ENCODE measurements around the gene MKS1. TPM values are rescaled to one million over a fixed set of nuclear protein-coding genes. Genes with fewer than 3 reads are reported as not detected.
A peak's percentile ranks its signal among the peaks of the same experiment; 100 is the strongest.

MKS1 gene
- polyA plus RNA-seq, 10 donors = 11.5 to 26.1 (median 14.9) TPM

DNA sequence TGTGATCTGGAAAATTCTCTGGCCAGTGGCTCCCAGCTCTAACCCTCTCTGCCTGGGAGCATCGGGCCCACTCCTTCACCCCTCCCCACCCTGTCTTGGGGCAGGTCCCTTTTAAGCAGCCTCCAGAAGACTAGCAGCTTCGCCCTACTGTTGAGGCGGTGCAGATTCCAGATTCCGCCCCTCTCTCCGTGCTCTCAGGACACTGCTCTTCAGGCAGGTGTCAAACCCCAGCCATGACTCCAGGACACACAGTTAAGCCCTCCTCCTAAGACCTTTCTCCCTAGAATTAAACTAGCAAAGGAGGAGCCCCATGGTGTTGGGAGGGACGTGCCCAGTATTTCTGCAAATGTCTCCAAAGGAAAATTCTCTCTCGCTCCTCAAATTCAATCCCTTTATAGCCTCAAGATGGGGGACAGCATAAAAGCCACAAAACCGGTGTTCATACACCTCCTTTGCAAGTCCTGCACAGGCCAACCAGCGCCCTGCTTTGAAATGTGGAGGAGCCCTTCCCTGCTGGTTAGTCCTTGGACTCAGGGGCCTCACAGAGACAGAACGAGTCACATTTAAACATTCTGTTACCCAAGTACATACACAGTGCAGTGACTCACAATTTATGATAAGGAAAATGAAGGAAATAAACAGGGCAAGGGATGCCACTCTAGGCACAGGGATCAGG, 26.5 kb upstream of the MKS1 start:
- no peak for DNase-seq

DNA sequence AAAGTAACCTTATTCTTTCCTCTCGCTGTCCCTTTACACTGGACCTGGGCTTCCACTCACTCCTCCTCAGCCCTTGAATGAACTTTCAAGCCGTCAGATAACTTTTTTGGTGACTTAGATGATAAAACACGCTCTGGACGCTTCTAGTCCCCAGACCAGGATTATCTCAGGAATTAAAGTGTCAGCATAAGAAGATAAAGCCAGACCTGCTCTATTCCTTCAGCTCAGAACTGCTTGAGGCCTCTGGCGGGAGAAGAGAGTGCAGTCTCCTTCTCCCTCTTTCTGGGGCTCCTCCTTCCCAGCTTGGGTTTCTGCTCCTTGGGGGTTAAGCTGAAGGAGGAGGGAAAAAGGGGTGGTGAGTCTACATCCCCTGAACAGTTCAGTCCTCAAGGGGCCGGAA, 25.9 kb upstream of the MKS1 start:
- no peak for DNase-seq

DNA sequence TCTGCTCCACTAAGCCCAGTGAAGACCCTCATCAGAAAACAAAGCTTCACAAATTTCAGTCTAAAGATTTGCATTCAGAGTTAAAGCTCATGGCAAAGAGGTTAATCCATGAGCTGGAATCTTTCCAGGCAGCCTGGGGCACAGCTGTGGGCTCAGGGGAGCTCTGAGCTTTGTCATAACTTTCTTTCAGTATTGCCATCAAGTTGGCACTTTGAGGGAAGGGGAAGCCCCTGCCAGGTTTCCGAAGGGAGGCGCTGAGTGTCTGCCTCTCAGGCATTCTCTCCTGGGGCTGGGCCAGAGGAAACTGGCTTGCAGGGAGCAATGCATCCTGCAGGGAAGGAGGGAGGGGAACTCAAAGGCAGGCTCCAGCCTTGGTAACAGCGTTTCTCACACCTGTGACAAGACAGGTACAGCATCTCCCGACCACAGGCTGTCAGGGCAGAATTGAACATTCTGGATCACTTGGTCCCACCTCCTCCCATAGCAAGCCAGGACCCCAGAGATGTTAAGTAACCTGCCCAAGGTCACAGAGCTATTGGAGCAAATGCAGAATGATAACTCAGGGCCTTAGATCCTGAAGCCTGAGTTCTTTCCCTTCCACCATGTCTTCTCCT, 23.2 kb upstream of the MKS1 start:
- peak in 1 of 3 donors; percentile 11 for DNase-seq

DNA sequence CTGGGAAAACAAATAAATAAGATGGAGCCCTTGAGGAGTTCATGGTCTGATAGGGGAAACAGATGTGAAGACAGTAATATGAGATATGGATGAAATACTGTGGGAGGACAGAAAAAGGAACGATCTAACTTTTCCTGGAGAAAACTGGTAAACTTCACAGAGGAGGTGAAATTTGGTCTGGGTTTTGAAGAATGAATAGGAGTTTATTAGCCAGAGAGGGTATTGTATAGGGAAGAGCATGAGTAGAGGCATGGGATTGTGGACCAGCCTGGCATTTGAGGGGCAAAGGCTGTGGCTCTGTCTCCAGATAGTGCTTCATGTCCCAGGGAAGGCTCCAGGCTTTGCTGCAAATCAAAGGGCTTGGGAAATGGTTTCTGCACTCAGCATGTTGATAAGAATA, 20.9 kb upstream of the MKS1 start:
- no peak for DNase-seq

DNA sequence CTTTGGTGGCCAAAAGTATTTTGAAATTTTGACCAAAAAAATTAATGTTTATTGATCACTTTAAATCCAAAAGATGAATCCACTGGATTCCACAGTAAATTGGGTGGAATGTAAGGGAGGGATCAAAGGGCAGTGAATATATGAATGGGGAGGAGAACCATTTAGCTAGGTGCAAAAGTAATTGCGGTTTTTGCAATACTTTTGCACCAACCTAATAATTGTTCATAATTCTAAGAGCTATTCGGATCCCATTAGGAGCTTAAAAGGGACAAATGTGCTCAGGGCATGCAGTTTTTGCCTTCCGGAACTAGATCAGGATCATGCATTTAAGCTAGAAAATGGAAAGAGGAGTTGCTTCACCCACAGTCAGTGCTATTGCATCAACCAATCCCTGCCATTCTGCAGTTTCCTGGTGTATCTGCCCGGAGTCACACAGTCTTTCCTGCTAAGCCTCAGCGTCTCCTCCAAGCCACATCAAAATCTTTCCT, 19.1 kb upstream of the MKS1 start, which contains the start of gene LPO:
Gene LPO, plus strand, starts transcription at position 438 of the 488 bp plus-strand sequence. CDS start 4,396 bp downstream, outside the sequence.
- no peak for DNase-seq

DNA sequence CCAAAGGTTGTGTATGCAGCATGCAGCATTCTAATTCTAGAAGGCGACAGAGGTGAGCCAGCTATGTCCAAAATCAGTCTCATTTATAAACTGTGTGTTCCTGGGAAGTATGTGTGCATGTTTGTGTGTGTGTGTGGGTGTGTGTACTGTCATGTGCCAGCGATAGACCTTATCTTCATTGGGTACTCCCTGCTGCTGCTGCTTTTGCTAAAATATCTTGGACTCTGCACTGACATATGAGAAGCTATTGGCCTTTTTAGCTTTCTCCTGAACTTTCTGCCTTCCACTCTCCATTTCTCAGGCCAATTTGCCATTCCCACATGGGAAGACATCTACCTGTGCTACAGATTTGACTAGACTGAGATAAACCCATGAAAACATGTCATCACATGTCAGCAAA, 17.3 kb upstream of the MKS1 start:
- no peak for DNase-seq

DNA sequence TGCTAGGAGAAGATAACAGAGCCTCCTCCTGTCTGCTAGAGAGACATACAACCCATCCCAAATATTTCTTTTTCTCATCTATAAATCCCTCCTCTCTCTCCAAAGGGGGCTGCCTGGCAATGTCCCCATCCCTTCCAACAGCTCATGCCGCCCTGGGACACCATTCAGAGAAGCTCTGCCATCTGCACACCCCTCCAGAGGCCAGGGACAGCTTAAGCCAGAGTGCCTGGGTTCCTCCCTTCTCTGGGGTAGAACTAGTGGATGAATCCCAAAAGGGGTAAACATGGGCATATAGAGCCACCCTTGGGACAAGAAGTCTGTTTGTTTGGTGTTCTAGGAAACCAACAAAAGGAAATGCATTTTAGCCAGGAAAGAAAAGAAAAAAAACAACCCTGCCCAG, 16.8 kb upstream of the MKS1 start:
- DNase-seq = no peak

DNA sequence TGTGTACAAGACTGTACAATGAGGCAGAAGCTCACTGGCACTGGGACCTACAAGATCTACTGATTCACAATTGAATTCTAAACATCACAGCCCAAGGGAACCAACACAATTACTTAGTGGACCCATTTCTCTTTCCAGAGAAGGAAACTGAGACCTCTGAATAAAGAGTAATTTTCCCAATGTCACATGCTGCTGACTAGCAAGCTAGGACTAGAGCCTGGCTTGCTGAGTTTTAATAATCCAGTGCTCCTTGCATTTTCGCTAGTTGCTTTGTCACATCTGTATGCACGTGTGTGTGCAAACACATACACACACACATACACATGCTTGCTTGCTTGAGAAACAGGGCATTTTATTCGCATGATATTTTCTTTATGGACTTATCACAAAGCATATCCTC, 15.5 kb upstream of the MKS1 start:
- DNase-seq = no peak

DNA sequence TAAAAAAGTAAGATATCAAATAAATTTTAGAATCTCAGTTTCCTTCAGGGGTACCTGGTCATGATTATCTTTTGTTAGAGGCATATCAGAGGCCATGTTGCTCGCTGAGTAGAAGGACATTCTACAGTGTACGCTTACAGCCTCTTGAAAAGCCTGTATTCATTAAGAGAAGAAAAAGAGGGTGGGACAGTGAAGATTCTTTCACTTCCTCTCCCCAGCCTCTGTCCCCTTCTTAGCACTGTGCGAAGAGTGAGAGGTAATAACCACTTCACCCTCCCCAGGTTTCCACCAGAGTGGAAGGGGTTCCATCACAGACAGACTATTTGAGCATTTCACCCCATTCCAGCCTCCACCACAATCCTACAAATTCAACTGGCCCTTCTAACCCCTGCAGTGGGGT, 14.5 kb upstream of the MKS1 start:
- DNase-seq = no peak

DNA sequence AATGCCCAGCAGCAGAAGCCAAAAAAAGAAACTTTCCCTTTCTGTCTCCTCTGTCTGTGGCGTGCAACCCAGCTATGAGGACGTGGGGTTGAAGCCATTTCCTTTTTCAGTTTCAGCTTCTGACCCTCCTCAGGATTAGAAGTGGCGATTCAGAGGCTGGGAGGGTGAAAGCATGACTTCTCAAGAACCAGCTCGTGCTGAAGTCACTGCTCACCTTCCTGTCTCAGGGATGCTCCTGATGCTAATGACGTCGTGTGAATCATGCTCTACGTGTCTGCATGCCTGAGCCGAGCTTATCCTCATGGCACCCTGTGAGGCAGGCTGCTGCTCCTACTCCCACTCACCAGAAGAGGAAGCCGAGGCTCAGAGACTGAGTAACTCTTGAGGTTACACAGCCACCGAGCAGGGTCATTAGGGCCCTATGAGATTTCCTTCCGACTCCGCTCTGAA, 13.7 kb upstream of the MKS1 start:
- peak in 2 of 3 donors; percentile 14 to 64 for DNase-seq

DNA sequence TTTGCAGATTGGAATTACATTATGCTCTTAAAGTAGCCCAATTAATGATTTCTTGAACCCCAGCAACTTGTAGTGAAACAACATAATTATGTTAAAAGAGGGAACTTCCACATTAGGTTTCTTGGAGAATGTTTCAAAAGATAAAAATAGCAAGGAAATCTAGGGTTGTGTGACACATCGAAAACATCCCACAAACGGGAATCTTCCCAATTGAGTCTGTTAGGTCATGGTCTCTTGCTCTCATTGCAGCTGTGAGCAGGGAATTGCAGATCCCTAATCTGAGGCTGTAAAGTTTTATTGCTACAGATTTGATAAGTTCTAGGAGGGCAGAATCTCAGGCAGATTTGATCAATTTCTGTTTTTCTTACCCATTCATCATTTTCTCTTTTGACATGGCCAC, 12.6 kb upstream of the MKS1 start:
- no peak for DNase-seq

DNA sequence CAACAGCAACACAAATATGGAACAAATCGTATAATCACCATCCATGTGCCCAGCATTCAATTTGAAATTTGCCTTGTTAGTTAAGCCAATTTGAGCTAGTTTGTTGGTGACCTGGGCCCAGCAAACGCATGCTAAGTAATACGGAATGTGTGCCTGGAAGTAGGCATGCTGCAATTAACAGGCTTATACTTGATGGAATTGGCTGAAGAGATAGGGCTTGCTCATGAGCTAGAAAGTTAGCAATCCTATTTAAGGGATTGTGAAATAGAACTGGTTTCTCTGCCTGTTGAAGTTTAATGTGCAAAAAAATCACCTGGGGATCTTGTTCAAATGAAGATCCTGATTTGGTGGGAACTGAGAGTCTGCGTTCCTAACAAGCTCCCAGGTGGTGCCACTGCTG, 10.8 kb upstream of the MKS1 start:
- DNase-seq = no peak

DNA sequence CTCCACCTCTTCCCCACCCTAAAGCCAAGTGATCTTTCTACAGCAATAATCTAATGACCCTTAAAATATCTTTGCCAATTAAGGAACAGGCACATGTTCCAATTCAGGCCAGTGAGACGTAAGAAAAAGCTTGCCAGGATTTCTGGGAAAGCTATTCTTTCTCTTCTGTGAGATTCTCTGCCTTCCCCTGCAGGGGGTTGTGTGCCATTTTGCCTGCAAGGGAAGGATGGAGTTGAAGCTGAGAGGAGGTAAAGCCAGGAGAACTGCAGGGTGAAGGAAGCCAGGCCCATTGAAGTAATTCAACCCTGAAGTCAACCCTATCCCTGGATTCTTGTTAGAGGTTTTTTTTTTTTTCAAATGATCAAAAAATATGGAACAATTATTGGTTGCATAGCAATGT, 10.3 kb upstream of the MKS1 start:
- no peak for DNase-seq

DNA sequence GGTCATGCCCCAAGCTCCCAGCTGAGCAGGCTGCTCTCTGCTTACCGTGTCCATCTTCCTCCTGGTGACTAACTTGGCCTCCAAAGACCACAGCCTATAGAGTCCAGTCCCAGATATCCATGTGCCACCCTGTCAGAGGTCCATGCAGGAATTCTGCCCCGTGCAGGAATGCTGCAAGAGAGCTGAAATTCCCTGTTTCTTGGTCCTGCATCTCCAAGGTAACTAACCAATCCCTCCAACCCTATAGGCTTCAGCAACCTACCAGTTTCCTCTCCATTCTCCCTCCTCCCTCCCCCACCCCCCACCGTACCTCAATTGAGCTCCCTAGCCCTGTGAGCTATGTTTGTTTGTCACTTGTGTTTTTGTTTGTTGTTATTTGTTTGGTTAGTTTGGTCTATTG, 9.6 kb upstream of the MKS1 start:
- DNase-seq = no peak

DNA sequence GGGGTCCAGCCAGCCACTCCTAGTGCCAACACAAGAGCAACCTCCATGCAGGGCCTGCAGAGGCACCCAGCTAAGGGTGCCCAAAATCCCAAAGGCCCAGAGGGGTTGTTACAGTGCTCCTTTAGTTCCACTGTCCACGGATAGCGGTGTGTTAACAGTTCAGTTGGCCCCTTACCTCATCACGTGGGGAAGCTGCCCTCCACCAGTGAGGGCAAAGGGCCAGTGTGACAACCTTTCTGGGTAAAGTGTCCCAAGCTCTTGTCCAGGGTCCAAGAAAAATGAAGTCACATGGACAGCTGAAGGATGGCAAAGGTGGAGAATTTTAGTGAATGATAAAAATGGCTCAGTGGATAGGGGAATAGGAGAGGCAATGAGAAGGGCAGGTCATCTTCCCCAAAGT, 8.7 kb upstream of the MKS1 start:
- DNase-seq = no peak

DNA sequence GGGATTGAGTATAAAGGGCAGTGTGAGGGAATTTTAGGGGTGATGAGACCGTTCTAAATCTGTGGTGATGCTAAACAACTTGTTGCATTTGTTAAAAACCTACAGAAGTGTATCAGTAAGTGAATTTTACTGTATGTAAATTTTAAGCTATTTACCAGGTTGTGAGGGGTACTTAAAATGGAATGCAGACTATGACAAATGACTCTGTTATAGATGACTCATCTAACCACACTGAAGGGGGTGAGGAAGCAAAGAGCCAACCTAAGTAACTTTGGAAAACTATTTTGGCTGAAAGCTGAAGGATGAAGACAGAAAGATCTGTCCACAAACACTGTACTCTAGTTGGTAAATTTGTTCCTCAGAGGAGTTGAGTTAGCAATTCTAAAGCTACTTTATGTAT, 5.3 kb upstream of the MKS1 start:
- peak in 1 of 3 donors; percentile 30 for DNase-seq

DNA sequence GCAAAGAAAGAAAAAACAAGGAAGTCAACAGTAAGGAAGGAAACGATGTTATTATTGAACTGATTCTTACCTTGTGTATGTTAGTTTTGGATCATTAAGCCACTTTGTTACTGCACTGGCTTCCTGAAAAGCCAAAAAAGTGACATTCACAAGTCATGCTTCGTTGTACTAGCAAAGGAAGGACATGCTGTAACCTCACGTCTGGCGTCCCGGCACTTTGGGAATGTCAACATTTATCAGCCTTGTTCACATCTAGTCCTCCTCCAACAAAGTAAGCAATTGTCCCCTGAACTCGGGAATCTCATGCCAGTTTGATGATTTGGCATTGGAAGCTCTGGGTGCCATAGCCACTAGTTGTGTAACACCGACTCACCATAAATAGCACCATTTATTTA, 731 bp upstream of the MKS1 start:
- DNase-seq = peak in 1 of 3 donors; percentile 13

DNA sequence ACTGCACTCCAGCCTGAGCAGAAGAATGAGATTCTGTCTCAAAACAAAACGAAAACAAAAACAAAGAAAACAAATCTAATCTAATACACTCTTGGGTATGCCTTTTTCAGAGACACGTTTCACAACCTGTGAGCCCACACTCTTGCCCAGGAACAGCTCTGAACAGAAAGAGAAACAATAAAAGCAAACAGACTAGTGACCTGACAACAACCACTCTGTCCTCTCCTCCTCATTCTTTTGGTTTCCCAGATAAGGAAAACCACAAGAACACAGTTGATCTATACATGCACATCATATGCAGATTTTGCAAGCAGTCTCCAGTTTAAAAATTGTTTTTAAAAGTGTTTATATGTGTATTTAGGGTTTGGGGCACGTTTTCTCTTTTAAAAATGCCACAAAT, 1.3 kb downstream of the MKS1 start:
- no peak for DNase-seq

DNA sequence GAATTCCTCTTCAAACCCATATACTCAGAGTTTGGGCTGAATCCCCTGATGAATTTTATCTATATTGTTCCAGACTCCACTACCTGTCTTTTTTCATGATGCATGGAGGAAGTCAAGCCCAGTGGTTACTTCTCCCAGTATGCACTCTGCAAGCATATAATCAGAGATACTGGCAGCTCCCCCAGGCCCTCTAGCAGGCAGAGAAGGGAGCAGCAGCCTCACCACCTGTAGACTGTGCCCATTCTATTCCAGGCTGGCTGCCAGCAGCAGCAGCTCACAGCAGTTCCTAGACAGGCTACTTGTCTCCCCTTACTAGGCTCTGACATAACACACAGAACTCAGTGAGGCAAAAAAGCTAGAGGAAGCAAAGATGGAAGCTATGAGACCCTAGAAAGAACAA, 3.4 kb downstream of the MKS1 start:
- no peak for DNase-seq

DNA sequence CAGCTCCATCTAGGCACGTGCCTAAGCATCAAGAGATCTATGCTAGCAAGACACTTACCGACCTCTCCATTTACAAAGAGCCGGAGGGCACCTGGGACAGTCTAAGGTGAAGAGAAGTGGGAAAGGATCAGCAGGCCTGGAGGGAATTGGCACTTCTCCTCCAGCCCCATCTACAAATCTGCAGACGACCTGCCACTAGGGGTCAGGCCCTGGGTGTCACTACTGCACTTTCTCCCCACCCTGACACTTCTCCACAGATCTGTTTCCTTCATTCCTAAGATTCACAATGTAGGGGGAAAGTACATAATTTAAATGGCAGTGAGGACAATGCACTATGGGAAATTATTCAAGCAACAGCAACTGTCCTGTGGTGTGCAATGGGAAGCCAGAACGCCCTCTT, 8.1 kb downstream of the MKS1 start:
- no peak for DNase-seq

DNA sequence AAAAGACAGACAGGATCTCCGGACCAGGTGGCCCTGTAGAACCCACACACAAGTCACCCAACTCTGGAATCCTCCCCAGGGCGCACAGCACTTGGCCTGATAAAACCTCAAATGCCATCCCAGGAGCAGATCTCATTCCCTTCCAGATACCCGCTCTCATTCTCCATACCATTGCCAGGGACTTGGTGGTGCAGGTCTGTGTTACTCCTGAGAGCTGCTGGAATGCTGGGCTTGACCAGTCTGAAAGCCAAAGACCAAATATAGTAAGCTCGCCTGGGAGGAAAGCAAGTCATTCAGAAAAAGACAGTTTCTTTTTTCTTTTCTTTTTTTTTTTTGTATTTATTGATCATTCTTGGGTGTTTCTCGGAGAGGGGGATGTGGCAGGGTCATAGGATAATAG, 10.7 kb downstream of the MKS1 start:
- no peak for DNase-seq

DNA sequence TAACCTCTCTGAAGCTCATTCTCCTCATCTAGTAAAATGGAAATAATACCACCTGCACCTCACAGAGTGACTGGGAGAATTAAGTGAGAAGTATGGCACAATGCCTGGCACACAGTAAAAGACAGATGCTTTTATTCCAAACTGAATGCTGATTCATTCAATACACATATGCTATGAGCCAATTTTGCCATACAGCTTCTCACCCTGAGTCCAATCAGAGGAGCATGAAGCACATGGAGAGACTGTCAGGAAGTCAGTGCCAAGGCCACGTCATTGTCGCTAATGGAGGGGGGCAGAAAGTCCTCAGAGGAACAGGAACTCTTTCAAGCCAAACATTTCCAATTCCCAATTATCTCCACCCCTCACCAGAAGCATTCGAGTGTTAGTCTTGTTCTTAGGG, 11.6 kb downstream of the MKS1 start:
- no peak for DNase-seq

DNA sequence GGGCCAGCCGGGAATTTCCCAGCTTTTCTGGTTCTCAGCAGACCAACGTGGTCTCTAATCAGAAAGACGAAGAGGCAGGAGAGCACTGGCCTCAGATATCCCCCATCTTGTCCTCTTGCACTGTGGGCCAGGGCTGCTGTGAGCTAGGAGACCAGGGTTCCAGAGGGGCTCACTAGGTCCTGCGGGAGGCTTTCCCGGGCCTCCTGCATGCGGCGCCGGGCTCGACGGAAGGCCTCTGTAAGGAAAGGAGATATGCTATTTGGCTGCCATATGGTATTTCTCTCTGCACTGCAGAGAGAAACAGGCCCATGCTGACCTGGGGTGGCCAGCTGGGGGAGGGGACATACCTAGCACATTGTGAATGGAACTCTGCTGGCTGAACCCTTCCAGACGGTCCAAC, 13.1 kb downstream of the MKS1 start:
- DNase-seq = no peak

DNA sequence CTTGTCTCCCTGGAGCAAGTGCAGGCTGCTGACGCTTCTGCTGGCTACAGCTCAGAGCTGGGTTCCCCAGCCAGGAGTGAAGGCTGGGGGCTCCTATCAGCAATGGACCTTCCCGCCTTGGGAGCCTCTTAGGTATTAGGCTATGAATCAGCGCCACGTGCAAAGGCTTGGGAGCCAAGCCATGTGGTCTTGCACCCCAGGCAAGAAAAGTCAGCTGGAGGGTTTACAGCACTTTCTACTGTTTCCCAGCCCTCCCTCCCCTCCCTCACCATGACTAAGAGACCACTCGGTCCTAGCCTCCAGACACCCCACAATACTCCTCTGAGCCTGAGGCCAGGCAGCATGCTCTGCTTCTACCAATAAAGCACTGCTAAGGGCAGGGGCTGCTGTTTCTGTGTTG, 14.3 kb downstream of the MKS1 start:
- DNase-seq = peak in 1 of 3 donors; percentile 13
